B cell (primary cell): ENCODE measurements around the gene WASF2.
A peak's percentile ranks its signal among the peaks of the same experiment; 100 is the strongest.

Experiments used
- EZH2 ChIP-seq: IDR thresholded peaks from 2 replicates; pipeline ENCODE4 v1.6.1; 2012; ENCODE audit warnings: borderline replicate concordance, low read depth, mild to moderate bottlenecking, moderate library complexity, low read length; ENCODE audit not compliant: insufficient read depth, poor library complexity, severe bottlenecking
- TF ChIP-seq, protein P1 (sequence below): fragments of 200-600 bp; IDR thresholded peaks from one replicate; pipeline ENCODE4 v1.8.0; 2022; ENCODE audit warnings: antibody characterized with exemption, mild to moderate bottlenecking

DNA sequence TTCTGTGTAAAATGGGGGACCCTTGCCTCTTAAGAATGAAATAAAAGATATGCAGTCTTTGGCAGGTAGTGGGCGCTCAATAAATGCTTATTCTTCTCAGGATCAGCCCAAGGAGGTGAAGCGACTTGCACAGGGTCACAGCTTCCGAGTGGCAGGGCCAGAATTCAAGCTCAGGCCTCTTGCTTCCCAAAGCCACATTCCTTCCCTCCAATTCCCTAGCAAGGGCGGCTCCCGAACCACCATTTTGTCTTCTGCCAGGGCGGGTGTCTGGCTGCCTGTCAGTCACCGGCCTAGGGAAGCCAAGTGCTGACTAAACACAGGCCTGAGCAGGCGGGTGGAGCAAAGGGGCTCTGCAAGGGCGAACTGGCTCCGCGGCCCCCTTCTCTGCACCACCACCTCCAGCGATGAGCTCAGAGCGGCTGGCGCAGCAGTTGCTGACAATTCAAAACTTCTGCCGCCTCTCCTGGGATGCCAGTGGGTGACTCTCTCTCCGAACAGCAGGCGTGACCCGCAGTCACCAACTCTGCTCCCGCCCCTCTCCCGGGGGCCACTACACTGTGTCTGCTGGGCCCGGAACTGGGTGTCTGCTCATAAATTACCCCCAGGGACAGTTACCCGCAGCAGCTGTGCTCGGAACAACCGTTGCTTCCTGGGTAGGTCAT is 86.8 kb downstream of the WASF2 start:
- TF ChIP-seq, protein P1, sequence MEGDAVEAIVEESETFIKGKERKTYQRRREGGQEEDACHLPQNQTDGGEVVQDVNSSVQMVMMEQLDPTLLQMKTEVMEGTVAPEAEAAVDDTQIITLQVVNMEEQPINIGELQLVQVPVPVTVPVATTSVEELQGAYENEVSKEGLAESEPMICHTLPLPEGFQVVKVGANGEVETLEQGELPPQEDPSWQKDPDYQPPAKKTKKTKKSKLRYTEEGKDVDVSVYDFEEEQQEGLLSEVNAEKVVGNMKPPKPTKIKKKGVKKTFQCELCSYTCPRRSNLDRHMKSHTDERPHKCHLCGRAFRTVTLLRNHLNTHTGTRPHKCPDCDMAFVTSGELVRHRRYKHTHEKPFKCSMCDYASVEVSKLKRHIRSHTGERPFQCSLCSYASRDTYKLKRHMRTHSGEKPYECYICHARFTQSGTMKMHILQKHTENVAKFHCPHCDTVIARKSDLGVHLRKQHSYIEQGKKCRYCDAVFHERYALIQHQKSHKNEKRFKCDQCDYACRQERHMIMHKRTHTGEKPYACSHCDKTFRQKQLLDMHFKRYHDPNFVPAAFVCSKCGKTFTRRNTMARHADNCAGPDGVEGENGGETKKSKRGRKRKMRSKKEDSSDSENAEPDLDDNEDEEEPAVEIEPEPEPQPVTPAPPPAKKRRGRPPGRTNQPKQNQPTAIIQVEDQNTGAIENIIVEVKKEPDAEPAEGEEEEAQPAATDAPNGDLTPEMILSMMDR: peak; percentile 70
- no peak for TF ChIP-seq EZH2
